ENCODE results near the gene PYCARD.
A peak's percentile ranks its signal among the peaks of the same experiment; 100 is the strongest.

Gene PYCARD

DNA sequence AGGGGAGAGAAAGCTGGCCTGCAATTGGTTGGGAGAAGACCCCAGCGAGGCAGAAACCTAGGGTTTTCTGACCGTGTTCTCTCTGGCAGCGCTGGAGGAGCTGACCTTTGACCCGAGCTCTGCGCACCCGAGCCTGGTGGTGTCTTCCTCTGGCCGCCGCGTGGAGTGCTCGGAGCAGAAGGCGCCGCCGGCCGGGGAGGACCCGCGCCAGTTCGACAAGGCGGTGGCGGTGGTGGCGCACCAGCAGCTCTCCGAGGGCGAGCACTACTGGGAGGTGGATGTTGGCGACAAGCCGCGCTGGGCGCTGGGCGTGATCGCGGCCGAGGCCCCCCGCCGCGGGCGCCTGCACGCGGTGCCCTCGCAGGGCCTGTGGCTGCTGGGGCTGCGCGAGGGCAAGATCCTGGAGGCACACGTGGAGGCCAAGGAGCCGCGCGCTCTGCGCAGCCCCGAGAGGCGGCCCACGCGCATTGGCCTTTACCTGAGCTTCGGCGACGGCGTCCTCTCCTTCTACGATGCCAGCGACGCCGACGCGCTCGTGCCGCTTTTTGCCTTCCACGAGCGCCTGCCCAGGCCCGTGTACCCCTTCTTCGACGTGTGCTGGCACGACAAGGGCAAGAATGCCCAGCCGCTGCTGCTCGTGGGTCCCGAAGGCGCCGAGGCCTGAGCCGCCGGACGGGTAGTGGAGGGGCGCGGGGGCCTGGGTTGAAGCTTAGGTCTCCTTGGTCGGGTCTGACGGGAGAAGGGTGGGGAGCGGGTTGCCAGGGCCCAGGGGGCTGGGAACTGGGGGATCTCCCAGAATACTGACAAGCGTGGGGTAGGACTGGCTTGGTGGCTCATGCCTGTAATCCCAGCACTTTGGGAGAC lies 21.8 kb upstream of the PYCARD start:
- Mint-ChIP-seq H3K4me3 (no peak overlapping the region), H3K36me3 (ENCODE audit: low read depth) (no peaks in the 10 kb centered on the region), H3K27ac (no peak overlapping the region), H3K9me3 (no peaks in the 10 kb centered on the region), H3K27me3 (ENCODE audit: low read depth, poor library complexity) (peaks cover 34% of the 10 kb centered on the region), H3K4me1 (peaks cover 8% of the 10 kb centered on the region)
- TF ChIP-seq, protein P1, sequence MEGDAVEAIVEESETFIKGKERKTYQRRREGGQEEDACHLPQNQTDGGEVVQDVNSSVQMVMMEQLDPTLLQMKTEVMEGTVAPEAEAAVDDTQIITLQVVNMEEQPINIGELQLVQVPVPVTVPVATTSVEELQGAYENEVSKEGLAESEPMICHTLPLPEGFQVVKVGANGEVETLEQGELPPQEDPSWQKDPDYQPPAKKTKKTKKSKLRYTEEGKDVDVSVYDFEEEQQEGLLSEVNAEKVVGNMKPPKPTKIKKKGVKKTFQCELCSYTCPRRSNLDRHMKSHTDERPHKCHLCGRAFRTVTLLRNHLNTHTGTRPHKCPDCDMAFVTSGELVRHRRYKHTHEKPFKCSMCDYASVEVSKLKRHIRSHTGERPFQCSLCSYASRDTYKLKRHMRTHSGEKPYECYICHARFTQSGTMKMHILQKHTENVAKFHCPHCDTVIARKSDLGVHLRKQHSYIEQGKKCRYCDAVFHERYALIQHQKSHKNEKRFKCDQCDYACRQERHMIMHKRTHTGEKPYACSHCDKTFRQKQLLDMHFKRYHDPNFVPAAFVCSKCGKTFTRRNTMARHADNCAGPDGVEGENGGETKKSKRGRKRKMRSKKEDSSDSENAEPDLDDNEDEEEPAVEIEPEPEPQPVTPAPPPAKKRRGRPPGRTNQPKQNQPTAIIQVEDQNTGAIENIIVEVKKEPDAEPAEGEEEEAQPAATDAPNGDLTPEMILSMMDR (IDR thresholded peaks at IDR 0.05), result no peak
- DNase-seq, result no peak

DNA sequence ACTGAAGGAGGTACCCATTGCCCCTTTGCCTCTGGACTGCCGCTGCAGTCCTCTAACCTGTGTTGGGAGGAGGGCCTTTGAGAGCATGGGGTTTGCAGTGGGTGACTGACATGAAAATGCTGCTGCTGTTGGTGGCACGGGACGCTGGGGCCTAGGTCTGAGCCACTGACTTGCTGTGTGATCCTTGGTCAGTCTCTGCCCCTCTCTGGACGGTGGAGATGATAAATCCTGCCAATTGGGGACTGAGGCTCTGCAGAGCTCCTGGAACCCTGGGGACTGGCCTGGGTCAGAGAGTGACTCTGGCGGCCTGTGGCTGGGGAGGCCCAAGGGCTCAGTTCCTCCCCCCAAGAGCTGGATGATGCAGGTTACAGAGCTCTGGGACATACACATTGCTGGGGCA lies 20.5 kb upstream of the PYCARD start:
- H3K36me3 Mint-ChIP-seq (ENCODE audit: low read depth), result no peaks in the 10 kb centered on the region
- H3K4me3 Mint-ChIP-seq, result no peak overlapping the region
- no peak overlapping the region for H3K27ac Mint-ChIP-seq

DNA sequence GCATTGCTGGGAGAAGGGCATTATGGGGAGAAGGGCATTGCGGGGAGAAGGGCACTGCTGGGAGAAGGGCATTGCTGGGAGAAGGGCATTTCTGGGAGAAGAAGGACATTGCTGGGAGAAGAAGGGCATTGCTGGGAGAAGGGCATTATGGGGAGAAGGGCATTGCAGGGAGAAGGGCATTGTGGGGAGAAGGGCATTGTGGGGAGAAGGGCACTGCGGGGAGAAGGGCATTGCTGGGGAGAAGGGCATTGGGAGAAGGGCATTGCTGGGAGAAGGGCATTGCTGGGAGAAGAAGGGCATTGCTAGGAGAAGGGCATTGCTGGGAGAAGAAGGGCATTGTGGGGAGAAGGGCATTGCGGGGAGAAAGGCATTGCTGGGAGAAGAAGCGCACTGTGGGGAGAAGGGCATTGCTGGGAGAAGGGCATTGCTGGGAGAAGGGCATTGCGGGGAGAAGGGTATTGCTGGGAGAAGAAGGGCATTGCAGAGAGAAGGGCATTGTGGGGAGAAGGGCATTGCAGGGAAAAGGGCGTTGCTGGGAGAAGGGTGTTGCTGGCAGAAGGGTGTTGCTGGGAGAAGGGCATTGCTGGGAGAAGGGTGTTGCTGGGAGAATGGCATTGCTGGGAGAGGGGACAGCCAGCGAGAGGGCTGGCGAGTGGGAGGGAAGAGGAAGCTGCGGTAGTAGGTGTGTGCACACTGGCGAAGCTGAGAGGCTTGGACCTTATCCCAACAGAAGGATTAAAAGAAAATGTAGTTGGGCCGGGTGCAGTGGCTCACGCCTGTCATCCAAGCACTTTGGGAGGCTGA lies 19.0 kb upstream of the PYCARD start:
- H3K4me1 Mint-ChIP-seq, result peaks cover 5% of the 10 kb centered on the region
- H3K36me3 Mint-ChIP-seq (ENCODE audit: low read depth), result no peaks in the 10 kb centered on the region
- DNase-seq, result no peak
- H3K27me3 Mint-ChIP-seq (ENCODE audit: low read depth, poor library complexity), result peaks cover 59% of the 10 kb centered on the region
- no peaks in the 10 kb centered on the region for H3K9me3 Mint-ChIP-seq
- TF ChIP-seq, protein P1 (IDR thresholded peaks at IDR 0.05), result no peak
- H3K4me3 Mint-ChIP-seq, result no peak overlapping the region
- H3K27ac Mint-ChIP-seq, result no peak overlapping the region

More for the DNA sequence above, 20.5 kb upstream of the PYCARD start:
- Mint-ChIP-seq H3K4me1 (no peaks in the 10 kb centered on the region), H3K9me3 (no peaks in the 10 kb centered on the region), H3K27me3 (ENCODE audit: low read depth, poor library complexity) (peaks cover 47% of the 10 kb centered on the region)
- DNase-seq, result no peak
- TF ChIP-seq, protein P1 (IDR thresholded peaks at IDR 0.05), result no peak

DNA sequence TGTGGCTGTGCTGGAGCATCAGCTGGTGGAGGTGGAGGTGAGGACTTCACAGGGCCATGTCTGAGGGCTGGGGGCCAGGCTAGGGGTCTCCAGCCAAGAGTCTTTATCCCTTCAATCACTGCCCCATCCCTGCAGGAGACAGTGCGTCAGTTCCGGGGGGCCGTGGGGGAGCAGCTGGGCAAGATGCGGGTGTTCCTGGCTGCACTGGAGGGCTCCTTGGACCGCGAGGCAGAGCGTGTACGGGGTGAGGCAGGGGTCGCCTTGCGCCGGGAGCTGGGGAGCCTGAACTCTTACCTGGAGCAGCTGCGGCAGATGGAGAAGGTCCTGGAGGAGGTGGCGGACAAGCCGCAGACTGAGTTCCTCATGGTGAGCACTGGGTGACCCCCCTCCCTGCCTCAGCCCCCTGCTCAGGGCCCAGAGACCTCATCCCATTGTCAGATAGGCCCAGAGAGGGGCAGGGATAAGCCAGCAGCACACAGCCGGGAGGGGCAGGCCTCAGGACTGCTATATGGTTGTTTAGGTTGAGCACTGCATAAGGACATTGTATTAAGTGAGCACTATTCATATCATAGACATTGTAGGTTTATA lies 16.7 kb upstream of the PYCARD start:
- peaks cover 80% of the 10 kb centered on the region for H3K27me3 Mint-ChIP-seq (ENCODE audit: low read depth, poor library complexity)
- H3K4me3 Mint-ChIP-seq, result no peak overlapping the region
- H3K36me3 Mint-ChIP-seq (ENCODE audit: low read depth), result no peaks in the 10 kb centered on the region
- TF ChIP-seq, protein P1 (IDR thresholded peaks at IDR 0.05), result no peak
- H3K27ac Mint-ChIP-seq, result no peak overlapping the region
- DNase-seq, result no peak
- peaks cover 21% of the 10 kb centered on the region for H3K4me1 Mint-ChIP-seq
- no peaks in the 10 kb centered on the region for H3K9me3 Mint-ChIP-seq

DNA sequence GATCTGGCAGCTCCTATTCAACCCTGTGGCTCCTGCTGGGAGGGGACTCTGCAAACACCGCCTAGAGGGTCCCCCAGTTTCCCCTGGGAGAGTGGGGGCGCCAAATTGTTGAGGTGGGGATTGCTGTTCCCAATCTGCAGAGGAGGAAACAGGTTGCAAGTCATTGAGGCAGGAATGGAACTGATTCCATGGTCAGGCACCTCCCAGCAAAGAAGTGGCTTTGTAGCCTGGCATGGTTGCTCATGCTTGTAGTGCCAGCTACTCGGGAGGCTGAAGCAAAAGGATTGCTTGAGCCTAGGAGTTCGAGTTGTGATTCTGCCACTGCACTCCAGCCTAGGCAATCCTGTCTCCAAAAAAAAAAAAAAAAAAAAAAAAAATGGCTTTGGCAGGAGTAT lies 14.6 kb upstream of the PYCARD start:
- peaks cover 21% of the 10 kb centered on the region for H3K4me1 Mint-ChIP-seq
- no peak for DNase-seq
- H3K9me3 Mint-ChIP-seq, result no peaks in the 10 kb centered on the region
- peak overlapping the region; percentile 67 for H3K4me3 Mint-ChIP-seq
- no peak overlapping the region for H3K27ac Mint-ChIP-seq
- peaks cover 96% of the 10 kb centered on the region for H3K27me3 Mint-ChIP-seq (ENCODE audit: low read depth, poor library complexity)
- no peaks in the 10 kb centered on the region for H3K36me3 Mint-ChIP-seq (ENCODE audit: low read depth)
- TF ChIP-seq, protein P1 (IDR thresholded peaks at IDR 0.05), result no peak

All from nephron progenitor cell (in vitro differentiated cells).